ENCODE data around the gene OSBPL8.

DNA sequence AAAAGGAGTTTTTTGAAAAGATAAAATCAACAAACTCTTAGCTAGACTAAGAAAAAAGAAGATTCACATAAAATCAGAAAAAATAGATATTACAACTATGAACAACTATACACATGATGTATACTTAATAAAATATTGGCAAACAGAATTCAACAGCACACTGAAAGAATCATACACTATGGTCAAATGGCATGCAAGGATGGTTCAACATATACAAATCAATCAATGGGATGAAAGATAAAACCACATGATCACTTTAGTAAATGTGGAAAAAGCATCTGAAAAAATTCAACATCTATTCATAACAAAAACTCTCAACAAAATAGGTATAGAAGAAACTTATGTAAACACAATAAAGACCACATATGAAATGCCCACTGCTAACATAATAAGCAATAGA lies 126.8 kb downstream of the OSBPL8 start:
- TF ChIP-seq POLR2A (IDR thresholded peaks at IDR 0.05), result no peak
- no peak for TF ChIP-seq CTCF (IDR thresholded peaks at IDR 0.05)
